H9 (cell line): ENCODE results near the gene TNIP1. TPM values are rescaled to one million over a fixed set of nuclear protein-coding genes. Genes with fewer than 3 reads are reported as not detected.

ENCODE experiments used
- DNase-seq: peaks from one replicate; pipeline ENCODE4 v3.0.0-alpha.2; 2017
- H2AFZ ChIP-seq: one replicate; pipeline ENCODE4 v1.6.1; 2013; ENCODE audit warnings: mild to moderate bottlenecking, low read length, control low read depth, moderate library complexity
- H2AK5ac ChIP-seq: 2 replicates; pipeline ENCODE4 v1.6.1; 2013; ENCODE audit warnings: low read length, control low read depth, mixed read lengths; ENCODE audit not compliant: insufficient read length
- H2BK120ac ChIP-seq: one replicate; pipeline ENCODE4 v1.6.1; 2013; ENCODE audit warnings: low read depth, mild to moderate bottlenecking, low read length, control low read depth, inconsistent platforms; ENCODE audit not compliant: poor library complexity, severe bottlenecking
- H2BK12ac ChIP-seq: 2 replicates; pipeline ENCODE4 v1.6.1; 2013; ENCODE audit warnings: low read length, control low read depth, mixed read lengths, low read depth; ENCODE audit not compliant: insufficient read length
- H2BK15ac ChIP-seq: 2 replicates; pipeline ENCODE4 v1.6.1; 2013; ENCODE audit warnings: low read depth, low read length, control low read depth
- H2BK20ac ChIP-seq: one replicate; pipeline ENCODE4 v1.6.1; 2013; ENCODE audit warnings: low read depth, mild to moderate bottlenecking, low read length, control low read depth, inconsistent platforms; ENCODE audit not compliant: poor library complexity, severe bottlenecking
- H2BK5ac ChIP-seq: 2 replicates; pipeline ENCODE4 v1.6.1; 2013; ENCODE audit warnings: low read length, control low read depth, mixed read lengths; ENCODE audit not compliant: insufficient read length
- H3K14ac ChIP-seq: 2 replicates; pipeline ENCODE4 v1.6.1; 2013; ENCODE audit warnings: low read length, control low read depth; ENCODE audit not compliant: insufficient read depth
- H3K18ac ChIP-seq: 2 replicates; pipeline ENCODE4 v1.6.1; 2013; ENCODE audit warnings: low read depth, mild to moderate bottlenecking, mixed read lengths, low read length, control low read depth; ENCODE audit not compliant: insufficient read length
- H3K23ac ChIP-seq: 2 replicates; pipeline ENCODE4 v1.6.1; 2013; ENCODE audit warnings: low read length, control low read depth, mixed read lengths, low read depth; ENCODE audit not compliant: insufficient read length
- H3K23me2 ChIP-seq: 2 replicates; pipeline ENCODE4 v1.6.1; 2013; ENCODE audit warnings: low read depth, mild to moderate bottlenecking, mixed read lengths, low read length, control low read depth; ENCODE audit not compliant: insufficient read length, poor library complexity, severe bottlenecking
- H3K27ac ChIP-seq: 2 replicates; pipeline ENCODE4 v1.5.1; 2013; ENCODE audit warnings: low read length, control low read depth, mixed read lengths, low read depth; ENCODE audit not compliant: insufficient read length
- H3K27me3 ChIP-seq: 2 replicates; pipeline ENCODE4 v1.6.1; 2013; ENCODE audit warnings: low read length, control low read depth, inconsistent platforms; ENCODE audit not compliant: insufficient read depth
- H3K4ac ChIP-seq: 2 replicates; pipeline ENCODE4 v1.6.1; 2013; ENCODE audit warnings: low read depth, mild to moderate bottlenecking, control low read depth, inconsistent platforms, low read length, moderate library complexity
- H3K4me1 ChIP-seq: 2 replicates; pipeline ENCODE4 v1.6.1; 2013; ENCODE audit warnings: low read length, control low read depth, inconsistent platforms; ENCODE audit not compliant: insufficient read depth
- H3K4me2 ChIP-seq: 2 replicates; pipeline ENCODE4 v1.6.1; 2013; ENCODE audit warnings: low read length, control low read depth, mixed read lengths; ENCODE audit not compliant: insufficient read length, insufficient read depth
- H3K56ac ChIP-seq: 2 replicates; pipeline ENCODE4 v1.6.1; 2013; ENCODE audit warnings: low read depth, mild to moderate bottlenecking, mixed read lengths, low read length, control low read depth; ENCODE audit not compliant: insufficient read length
- H3K79me1 ChIP-seq: 2 replicates; pipeline ENCODE4 v1.6.1; 2013; ENCODE audit warnings: low read depth, mild to moderate bottlenecking, moderate library complexity, low read length, control low read depth, inconsistent platforms; ENCODE audit not compliant: insufficient read depth, poor library complexity, severe bottlenecking
- H3K79me2 ChIP-seq: 2 replicates; pipeline ENCODE4 v1.6.1; 2013; ENCODE audit warnings: low read length, control low read depth, inconsistent platforms; ENCODE audit not compliant: insufficient read depth
- H3K9ac ChIP-seq: 2 replicates; pipeline ENCODE4 v1.6.1; 2013; ENCODE audit warnings: low read length, control low read depth, mixed read lengths; ENCODE audit not compliant: insufficient read length; ENCODE audit errors: extremely low read depth
- H3K9me3 ChIP-seq: one replicate; pipeline ENCODE4 v1.6.1; 2013; ENCODE audit warnings: low read depth, low read length, inconsistent platforms; ENCODE audit not compliant: control insufficient read depth
- H3T11ph ChIP-seq: one replicate; pipeline ENCODE4 v1.6.1; 2013; ENCODE audit warnings: mild to moderate bottlenecking, low read length, control low read depth, inconsistent platforms
- H4K20me1 ChIP-seq: one replicate; pipeline ENCODE4 v1.6.1; 2013; ENCODE audit not compliant: control insufficient read depth, insufficient read length, insufficient read depth
- H4K5ac ChIP-seq: 2 replicates; pipeline ENCODE4 v1.6.1; 2013; ENCODE audit warnings: low read depth, mild to moderate bottlenecking, mixed read lengths, low read length, control low read depth; ENCODE audit not compliant: insufficient read length
- H4K8ac ChIP-seq: replicated peaks from 2 replicates; pipeline ENCODE4 v1.6.1; 2013; ENCODE audit warnings: low read length, control low read depth, mixed read lengths, low read depth; ENCODE audit not compliant: insufficient read length
- H4K91ac ChIP-seq: 2 replicates; pipeline ENCODE4 v1.6.1; 2013; ENCODE audit warnings: low read depth, mild to moderate bottlenecking, moderate library complexity, mixed read lengths, low read length, control low read depth; ENCODE audit not compliant: insufficient read length
- H3K27ac Mint-ChIP-seq, 3 experiments: 2 replicates in 2 of 3; 3 replicates in 1 of 3; pipeline ENCODE4 v1.8.0; 2020 to 2021; ENCODE audit warnings: mixed read lengths in 3 of 3, mild to moderate bottlenecking in 1 of 3, moderate library complexity in 1 of 3
- H3K27me3 Mint-ChIP-seq: 2 replicates; pipeline ENCODE4 v1.8.0; 2021; ENCODE audit warnings: low read depth, mild to moderate bottlenecking, moderate library complexity, mixed read lengths
- H3K36me3 Mint-ChIP-seq, 3 experiments: 2 replicates in 2 of 3; 3 replicates in 1 of 3; pipeline ENCODE4 v1.8.0; 2020 to 2021; ENCODE audit warnings: low read depth in 3 of 3, mixed read lengths in 3 of 3; ENCODE audit not compliant: insufficient read depth in 1 of 3
- H3K4me1 Mint-ChIP-seq, 2 experiments: 2 replicates each; pipeline ENCODE4 v1.8.0; 2020; ENCODE audit warnings: mixed read lengths in 2 of 2
- H3K4me3 Mint-ChIP-seq, 2 experiments: 2 replicates in 1 of 2; 3 replicates in 1 of 2; pipeline ENCODE4 v1.8.0; 2020 to 2021; ENCODE audit warnings: mild to moderate bottlenecking in 2 of 2, mixed read lengths in 2 of 2, moderate library complexity in 1 of 2
- H3K9me3 Mint-ChIP-seq, 2 experiments: 2 replicates in 1 of 2; 3 replicates in 1 of 2; pipeline ENCODE4 v1.8.0; 2020; ENCODE audit warnings: mild to moderate bottlenecking in 2 of 2, mixed read lengths in 2 of 2, moderate library complexity in 1 of 2
- WGBS: extraction: QIAGEN DNeasy Blood & Tissue Kit; methylation state at CpG from one replicate; pipeline ENCODE4 v1.1.7; 2013; ENCODE audit warnings: missing lambda C conversion rate, low lambda C conversion rate, mixed read lengths; ENCODE audit not compliant: insufficient read length; ENCODE audit errors: extremely low coverage; 5-methylcytosine and 5-hydroxymethylcytosine counted together
- total RNA-seq: library from RNA; stranded (reverse); gene quantifications from 2 replicates; pipeline ENCODE4 v1.2.1, GENCODE V29; 2021
- TF ChIP-seq, protein P1 (sequence below): fragments of 200-600 bp; sonication (generic); conservative IDR thresholded peaks from 3 replicates; pipeline ENCODE4 v1.8.0; 2021; ENCODE audit warnings: antibody characterized with exemption, mild to moderate bottlenecking

The TNIP1 gene
- total RNA-seq, 1 experiment from 2014 or later: 40.8 TPM

DNA sequence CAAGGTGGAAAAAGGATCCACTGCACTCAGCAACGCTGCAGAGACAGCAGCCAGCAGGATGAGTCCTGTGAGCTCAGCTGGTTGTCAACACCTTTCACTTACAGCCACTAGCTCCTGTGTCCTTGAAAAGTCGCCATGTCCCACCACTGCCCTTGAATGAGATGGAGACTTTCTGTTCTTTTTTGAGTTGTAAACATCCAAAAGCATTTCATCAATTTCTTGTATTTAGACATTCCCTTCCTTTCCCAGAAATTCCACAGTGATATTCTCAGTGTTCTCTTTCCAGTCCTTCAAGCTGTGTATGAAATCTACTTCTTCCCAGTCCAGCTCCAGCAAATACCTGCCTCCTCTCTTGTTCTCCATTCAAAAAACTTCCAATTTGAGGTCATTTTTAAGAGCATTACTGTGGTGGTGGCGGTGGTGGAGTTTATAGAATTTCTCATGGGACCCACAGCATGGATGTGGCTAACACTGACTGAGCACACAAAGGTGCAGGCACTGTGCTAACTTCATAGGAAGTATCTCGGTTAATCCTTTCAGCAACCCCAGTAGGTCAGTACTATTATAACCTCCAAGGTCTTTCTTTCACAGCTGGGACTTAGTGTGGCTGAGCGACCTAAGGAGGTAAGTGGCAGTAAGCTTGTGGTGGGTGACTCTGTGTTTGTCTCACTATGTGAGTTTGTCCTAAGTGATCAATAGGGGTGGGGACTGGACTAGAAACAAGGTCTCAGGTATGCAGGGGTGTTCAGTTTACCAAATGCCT, 75.5 kb downstream of the TNIP1 start:
- Histone ChIP-seq H2BK120ac (no peak overlapping the region), H3K23ac (no peak overlapping the region), H2BK12ac (no peak overlapping the region), H2BK5ac (no peak overlapping the region), H3K79me1 (no peaks in the 10 kb centered on the region), H2AK5ac (no peak overlapping the region), H2BK15ac (no peak overlapping the region), H3K18ac (no peak overlapping the region), H3K23me2 (no peaks in the 10 kb centered on the region), H3K9me3 (no peaks in the 10 kb centered on the region), H3K79me2 (no peaks in the 10 kb centered on the region), H3K9ac (no peak overlapping the region), H4K20me1 (no peaks in the 10 kb centered on the region), H2BK20ac (no peak overlapping the region), H3T11ph (no peak overlapping the region), H3K27ac (no peak overlapping the region), H2AFZ (no peak overlapping the region), H3K56ac (no peak overlapping the region), H4K91ac (no peak overlapping the region), H3K14ac (no peak overlapping the region), H3K27me3 (no peaks in the 10 kb centered on the region), H3K4ac (no peak overlapping the region), H4K8ac (no peak overlapping the region), H3K4me1 (no peaks in the 10 kb centered on the region), H3K4me2 (no peak overlapping the region), H4K5ac (no peak overlapping the region)
- Mint-ChIP-seq H3K4me1 (peaks cover 3% of the 10 kb centered on the region in 2 experiments), H3K27ac (no peak overlapping the region), H3K4me3 (no peak overlapping the region), H3K9me3 (no peaks in the 10 kb centered on the region), H3K36me3 (no peaks in the 10 kb centered on the region; a peak in 1 of 7 replicates), H3K27me3 (peaks cover 5% of the 10 kb centered on the region)
- no peak for DNase-seq
- TF ChIP-seq, protein P1, sequence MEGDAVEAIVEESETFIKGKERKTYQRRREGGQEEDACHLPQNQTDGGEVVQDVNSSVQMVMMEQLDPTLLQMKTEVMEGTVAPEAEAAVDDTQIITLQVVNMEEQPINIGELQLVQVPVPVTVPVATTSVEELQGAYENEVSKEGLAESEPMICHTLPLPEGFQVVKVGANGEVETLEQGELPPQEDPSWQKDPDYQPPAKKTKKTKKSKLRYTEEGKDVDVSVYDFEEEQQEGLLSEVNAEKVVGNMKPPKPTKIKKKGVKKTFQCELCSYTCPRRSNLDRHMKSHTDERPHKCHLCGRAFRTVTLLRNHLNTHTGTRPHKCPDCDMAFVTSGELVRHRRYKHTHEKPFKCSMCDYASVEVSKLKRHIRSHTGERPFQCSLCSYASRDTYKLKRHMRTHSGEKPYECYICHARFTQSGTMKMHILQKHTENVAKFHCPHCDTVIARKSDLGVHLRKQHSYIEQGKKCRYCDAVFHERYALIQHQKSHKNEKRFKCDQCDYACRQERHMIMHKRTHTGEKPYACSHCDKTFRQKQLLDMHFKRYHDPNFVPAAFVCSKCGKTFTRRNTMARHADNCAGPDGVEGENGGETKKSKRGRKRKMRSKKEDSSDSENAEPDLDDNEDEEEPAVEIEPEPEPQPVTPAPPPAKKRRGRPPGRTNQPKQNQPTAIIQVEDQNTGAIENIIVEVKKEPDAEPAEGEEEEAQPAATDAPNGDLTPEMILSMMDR: no peak
- no CpG with 5 or more reads among the region's 5 CpGs for WGBS
